GM12892 (cell line): ENCODE measurements around the gene SOX5.

ENCODE experiments used
- POLR2A ChIP-seq: IDR thresholded peaks from 2 replicates; pipeline ENCODE4 v1.6.1; 2011; ENCODE audit warnings: low read depth, low read length, control low read depth
- POLR2AphosphoS5 ChIP-seq: IDR thresholded peaks from 2 replicates; pipeline ENCODE4 v1.6.1; 2011; ENCODE audit warnings: low read depth, low read length, control low read depth
- TAF1 ChIP-seq: IDR thresholded peaks from 2 replicates; pipeline ENCODE4 v1.6.1; 2011; ENCODE audit warnings: low read depth, mild to moderate bottlenecking, control low read depth, low read length, borderline replicate concordance

DNA sequence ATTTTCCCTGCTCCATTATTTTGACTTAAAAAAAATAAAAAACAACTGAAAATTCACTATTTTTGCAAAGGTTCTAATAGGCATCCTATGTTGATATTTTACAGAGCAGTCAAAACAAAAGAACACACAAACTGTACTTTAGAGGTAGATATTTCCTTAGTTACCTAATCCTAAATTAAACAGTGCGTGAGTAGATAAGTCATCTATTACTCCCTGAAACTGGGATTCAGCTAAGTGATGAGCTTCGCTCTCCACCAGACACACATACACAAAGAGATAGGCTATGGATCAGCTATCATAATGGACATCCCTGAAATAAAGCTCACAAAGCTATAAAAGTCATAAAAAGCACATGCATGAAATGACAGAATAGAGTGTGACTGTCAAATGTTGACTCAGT is 398.7 kb downstream of the SOX5 start:
- no peak for TF ChIP-seq POLR2AphosphoS5
- TF ChIP-seq POLR2A = no peak
- TF ChIP-seq TAF1 = no peak
